ENCODE measurements around the gene GABARAP.
"Not testable (repeated sequence)": the region's sequence is repeated elsewhere in the genome, so short reads cannot be mapped to it uniquely, and the experiment has no call there.

Gene GABARAP

GRCh38 chr17:7249214-7249613, 7.0 kb upstream of the GABARAP start:
- no peak overlapping the region for H3K4me3 ChIP-seq (IDR thresholded peaks at IDR 0.05; ENCODE audit: insufficient read depth, low read depth, low read length)
- H3K9ac ChIP-seq, result no peak overlapping the region
- H3K27me3 ChIP-seq (ENCODE audit: insufficient read depth, low read depth), result no peaks in the 10 kb centered on the region
- no peaks in the 10 kb centered on the region for H3K79me2 ChIP-seq (ENCODE audit: insufficient read depth, low read depth)
- no peak overlapping the region for H3K27ac ChIP-seq
- no peaks in the 10 kb centered on the region for H3K4me1 ChIP-seq (ENCODE audit: low read depth, poor library complexity, severe bottlenecking)
- TF ChIP-seq CTCF (conservative IDR thresholded peaks at IDR 0.05; ENCODE audit: low read depth, low read length), result no peak
- H2AFZ ChIP-seq (ENCODE audit: low read depth), result no peak overlapping the region
- H3K4me2 ChIP-seq, result no peak overlapping the region
- no peaks in the 10 kb centered on the region for H4K20me1 ChIP-seq (ENCODE audit: insufficient read depth)
- H3K36me3 ChIP-seq (ENCODE audit: insufficient read depth), result no peaks in the 10 kb centered on the region

GRCh38 chr17:7248796-7249195, 6.5 kb upstream of the GABARAP start:
- H3K27me3 ChIP-seq (ENCODE audit: insufficient read depth, low read depth), result no peaks in the 10 kb centered on the region
- no peak overlapping the region for H3K4me2 ChIP-seq
- no peaks in the 10 kb centered on the region for H3K79me2 ChIP-seq (ENCODE audit: insufficient read depth, low read depth)
- no peaks in the 10 kb centered on the region for H3K4me1 ChIP-seq (ENCODE audit: low read depth, poor library complexity, severe bottlenecking)
- H4K20me1 ChIP-seq (ENCODE audit: insufficient read depth), result no peaks in the 10 kb centered on the region
- no peaks in the 10 kb centered on the region for H3K36me3 ChIP-seq (ENCODE audit: insufficient read depth)
- H2AFZ ChIP-seq (ENCODE audit: low read depth), result no peak overlapping the region
- no peak overlapping the region for H3K27ac ChIP-seq
- no peak overlapping the region for H3K9ac ChIP-seq
- no peak overlapping the region for H3K4me3 ChIP-seq (IDR thresholded peaks at IDR 0.05; ENCODE audit: insufficient read depth, low read depth, low read length)
- no peak for TF ChIP-seq CTCF (conservative IDR thresholded peaks at IDR 0.05; ENCODE audit: low read depth, low read length)

GRCh38 chr17:7246779-7247178, 4.5 kb upstream of the GABARAP start:
- Histone ChIP-seq H4K20me1 (ENCODE audit: insufficient read depth) (no peaks in the 10 kb centered on the region), H3K36me3 (ENCODE audit: insufficient read depth) (no peaks in the 10 kb centered on the region), H3K4me2 (no peak overlapping the region), H3K4me1 (ENCODE audit: low read depth, poor library complexity, severe bottlenecking) (no peaks in the 10 kb centered on the region), H3K27ac (no peak overlapping the region), H3K9ac (no peak overlapping the region), H2AFZ (ENCODE audit: low read depth) (no peak overlapping the region), H3K79me2 (ENCODE audit: insufficient read depth, low read depth) (no peaks in the 10 kb centered on the region), H3K27me3 (ENCODE audit: insufficient read depth, low read depth) (no peaks in the 10 kb centered on the region), H3K4me3 (IDR thresholded peaks at IDR 0.05; ENCODE audit: insufficient read depth, low read depth, low read length) (no peak overlapping the region)
- no peak for TF ChIP-seq CTCF (conservative IDR thresholded peaks at IDR 0.05; ENCODE audit: low read depth, low read length)

- H2AFZ ChIP-seq (ENCODE audit: low read depth); H3K4me3 ChIP-seq (IDR thresholded peaks at IDR 0.05; ENCODE audit: insufficient read depth, low read depth, low read length); H3K36me3 ChIP-seq (ENCODE audit: insufficient read depth); H3K4me2 ChIP-seq; H3K9ac ChIP-seq; H3K79me2 ChIP-seq (ENCODE audit: insufficient read depth, low read depth); H3K27ac ChIP-seq; H3K27me3 ChIP-seq (ENCODE audit: insufficient read depth, low read depth); H3K4me1 ChIP-seq (ENCODE audit: low read depth, poor library complexity, severe bottlenecking); H4K20me1 ChIP-seq (ENCODE audit: insufficient read depth): not testable (repeated sequence)
Observed at GRCh38 chr17:7243838-7244237, 1.6 kb upstream of the GABARAP start.

- Histone ChIP-seq H3K4me2 (no peak overlapping the region), H3K27me3 (ENCODE audit: insufficient read depth, low read depth) (no peaks in the 10 kb centered on the region), H3K4me1 (ENCODE audit: low read depth, poor library complexity, severe bottlenecking) (no peaks in the 10 kb centered on the region), H3K4me3 (IDR thresholded peaks at IDR 0.05; ENCODE audit: insufficient read depth, low read depth, low read length) (no peak overlapping the region), H4K20me1 (ENCODE audit: insufficient read depth) (no peaks in the 10 kb centered on the region), H3K79me2 (ENCODE audit: insufficient read depth, low read depth) (no peaks in the 10 kb centered on the region), H3K36me3 (ENCODE audit: insufficient read depth) (no peaks in the 10 kb centered on the region), H2AFZ (ENCODE audit: low read depth) (no peak overlapping the region), H3K27ac (no peak overlapping the region), H3K9ac (no peak overlapping the region)
- TF ChIP-seq CTCF (conservative IDR thresholded peaks at IDR 0.05; ENCODE audit: low read depth, low read length), result no peak
Observed at GRCh38 chr17:7243453-7243729, 1.1 kb upstream of the GABARAP start.
